Placental pericyte (primary cell): Measurements from ENCODE around the gene ABITRAM. TPM values are rescaled to one million over a fixed set of nuclear protein-coding genes. Genes with fewer than 3 reads are reported as not detected.

Experiments used
- total RNA-seq: library from RNA; depleted of rRNA; stranded (reverse); fragments of >200 nt; gene quantifications from 2 replicates; pipeline ENCODE4 v1.2.3, GENCODE V29; 2012

The ABITRAM gene
- total RNA-seq = 7.2 and 12.5 TPM in 2 replicates

GRCh38 chr9:108934323-108934893, at the start of gene ABITRAM:
TSS of gene ABITRAM (plus strand) at chr9:108934400. CDS start at chr9:108934487, 87 bp downstream.

GRCh38 chr9:108933718-108934322, 380 bp upstream of the ABITRAM start, which contains the start of gene ELP1:
TSS of gene ELP1 (minus strand) at chr9:108934124. CDS start at chr9:108931146, 2,978 bp downstream.

Other genes with a start within 250 kb of the ABITRAM start
- 0.14 TPM in 1 of 2 replicates, not detected in the other for gene ACTL7B, start 78.4 kb upstream of the ABITRAM start, total RNA-seq
- not detected in 2 replicates for gene ACTL7A, start 72.1 kb upstream of the ABITRAM start, total RNA-seq
- gene ELP1, start 276 bp upstream of the ABITRAM start, total RNA-seq = 20.8 and 40.2 TPM in 2 replicates
- 53.6 and 88.5 TPM in 2 replicates for gene CTNNAL1, start 79.1 kb downstream of the ABITRAM start, total RNA-seq
- 43.3 and 69.4 TPM in 2 replicates for gene TMEM245, start 185.5 kb downstream of the ABITRAM start, total RNA-seq
- not detected in 2 replicates for gene FRRS1L, start 232.8 kb downstream of the ABITRAM start, total RNA-seq